ENCODE results near the gene CC2D2A.

GRCh38 chr4:15648600-15648999 is 178.9 kb downstream of the CC2D2A start:
- TF ChIP-seq CTCF (IDR thresholded peaks at IDR 0.05; ENCODE audit: low read depth, low read length, poor library complexity, severe bottlenecking): no peak
- TF ChIP-seq EZH2phosphoT487 (IDR thresholded peaks at IDR 0.05; ENCODE audit: borderline replicate concordance, low read length): no peak

Data from DOHH2 (cell line).